8988T (cell line): ENCODE data around the gene HK2.
"Not testable (repeated sequence)": the region's sequence is repeated elsewhere in the genome, so short reads cannot be mapped to it uniquely, and the experiment has no call there.

Source experiments
- DNase-seq: peaks from one replicate; pipeline ENCODE4 v3.0.0; 2011

The HK2 gene

GRCh38 chr2:74906395-74906794, 72.5 kb downstream of the HK2 start:
- no peak for DNase-seq

DNA sequence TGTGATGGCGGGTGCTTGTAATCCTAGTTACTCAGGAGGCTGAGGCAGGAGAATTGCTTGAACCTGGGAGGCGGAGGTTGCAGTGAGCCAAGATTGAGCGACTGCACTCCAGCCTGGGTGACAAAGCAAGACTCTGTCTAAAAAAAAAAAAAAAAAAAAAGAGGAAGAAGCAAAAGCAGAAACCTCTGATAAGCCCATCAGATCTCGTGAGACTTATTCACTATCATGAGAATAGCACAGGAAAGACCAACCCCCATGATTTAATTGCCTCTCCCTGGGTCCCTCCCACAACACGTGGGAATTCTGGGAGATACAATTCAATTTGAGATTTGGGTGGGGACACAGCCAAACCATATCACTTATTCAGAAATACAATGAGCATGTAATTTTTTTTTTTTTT, 73.6 kb downstream of the HK2 start:
- DNase-seq, result not testable (repeated sequence)

DNA sequence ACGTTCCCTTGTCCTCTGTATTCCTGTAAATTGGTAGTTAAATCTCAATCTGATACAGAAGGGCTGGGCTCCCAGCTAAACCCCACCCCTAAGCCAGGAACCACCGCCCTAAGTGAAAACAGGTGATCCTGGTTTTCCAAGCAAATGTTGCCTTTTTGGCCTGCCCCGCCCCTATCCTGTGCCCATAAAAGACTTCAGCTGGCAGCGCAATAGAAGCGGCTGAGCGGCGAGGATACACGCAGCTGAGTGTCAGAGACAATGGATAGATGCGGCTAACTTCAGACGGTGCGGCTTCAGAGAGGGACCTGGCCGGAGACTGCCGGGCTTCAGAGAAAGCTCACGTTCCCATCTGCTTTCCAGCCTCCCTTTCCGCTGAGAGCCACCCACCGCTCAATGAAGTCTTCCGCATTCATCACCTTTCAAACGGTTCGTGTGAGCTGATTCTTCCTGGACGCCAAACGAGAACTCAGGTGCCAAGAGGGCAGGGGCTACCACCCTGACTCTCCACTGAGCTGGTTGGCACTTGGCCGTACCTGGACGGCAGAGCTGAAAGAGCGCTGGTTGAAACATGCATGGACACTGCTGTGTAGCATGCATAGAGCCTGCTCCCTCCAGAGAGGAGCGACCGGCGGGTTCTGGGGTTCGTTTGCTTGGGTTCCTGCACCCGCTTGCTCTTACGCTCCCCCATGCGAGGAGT, 75.0 kb downstream of the HK2 start:
- DNase-seq, result no peak

DNA sequence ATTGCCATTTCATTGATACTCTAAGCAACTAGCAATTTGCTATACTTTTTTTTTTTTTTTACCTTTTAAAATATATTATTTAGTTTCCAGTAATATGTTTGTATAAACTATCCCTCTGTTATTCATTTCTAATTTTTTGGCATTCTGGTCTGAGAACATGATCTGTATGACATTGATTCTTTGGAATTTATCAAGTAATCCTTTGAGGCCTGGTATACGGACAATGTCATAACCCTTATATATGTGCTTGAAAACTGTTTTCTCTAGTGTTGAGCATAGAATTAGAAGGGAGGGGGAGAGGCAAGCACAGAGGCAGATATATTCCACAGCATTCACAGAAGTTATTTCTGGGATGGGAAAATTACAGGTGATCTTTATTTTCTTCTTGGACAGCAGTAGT, 76.3 kb downstream of the HK2 start:
- no peak for DNase-seq

DNA sequence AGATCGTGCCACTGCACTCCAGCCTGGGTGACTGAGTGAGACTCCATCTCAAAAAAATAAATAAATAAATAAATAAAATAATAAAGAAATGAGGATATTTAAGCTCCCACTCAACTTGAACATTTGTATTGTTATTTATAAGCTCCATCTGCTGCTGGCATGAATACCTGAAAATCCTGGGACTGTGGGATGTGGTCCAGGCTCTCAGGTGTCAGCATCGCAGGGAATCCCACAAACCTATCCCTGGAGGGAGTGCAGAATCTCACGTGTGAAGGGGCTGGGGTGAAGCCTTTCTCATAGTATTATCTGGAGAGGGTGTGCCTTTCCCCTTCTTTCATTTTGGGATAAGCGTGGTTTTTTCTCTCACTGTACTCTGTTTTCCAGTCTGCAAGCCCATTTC, 77.1 kb downstream of the HK2 start:
- DNase-seq, result no peak

DNA sequence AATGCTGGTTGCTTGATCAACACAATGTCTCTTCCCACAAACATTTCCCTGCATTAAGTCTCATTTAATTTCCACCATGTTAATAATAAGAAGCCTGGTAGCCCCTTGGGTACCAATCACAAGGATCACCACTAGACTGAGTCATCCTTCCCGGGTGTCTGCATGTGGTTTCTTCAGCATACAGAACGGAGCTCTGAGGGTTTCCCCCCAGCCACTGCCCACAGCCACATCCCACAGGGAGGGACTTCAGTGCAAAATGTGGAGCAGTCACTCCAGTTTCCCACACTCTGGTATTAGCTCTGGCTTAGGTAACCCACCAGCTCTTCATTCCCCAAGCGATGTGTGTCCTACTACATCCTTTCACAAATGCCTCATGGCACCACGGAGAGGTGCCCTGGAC, 81.8 kb downstream of the HK2 start:
- DNase-seq, result no peak

DNA sequence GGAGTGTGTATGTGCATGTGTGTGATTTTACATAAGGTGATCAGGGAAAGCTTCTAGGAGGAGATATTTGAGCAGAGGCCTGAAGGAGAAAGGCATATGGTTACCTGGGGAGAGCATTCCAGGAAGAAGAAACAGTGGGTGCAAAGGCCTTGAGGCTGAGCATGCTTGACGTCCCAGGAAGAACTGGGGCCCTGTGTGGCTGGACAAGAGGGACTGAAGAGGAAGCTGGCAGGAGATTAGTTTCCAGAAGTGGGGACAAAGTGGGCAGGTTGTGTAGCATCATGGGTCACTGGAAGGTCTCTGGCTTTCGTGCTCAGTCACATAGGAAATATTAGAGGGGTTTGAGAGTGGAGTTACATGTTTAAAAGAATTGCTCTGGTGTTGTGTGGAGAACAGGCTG, 82.5 kb downstream of the HK2 start:
- no peak for DNase-seq

GRCh38 chr2:74917702-74918619, 84.0 kb downstream of the HK2 start:
- DNase-seq, result peak; percentile 33

DNA sequence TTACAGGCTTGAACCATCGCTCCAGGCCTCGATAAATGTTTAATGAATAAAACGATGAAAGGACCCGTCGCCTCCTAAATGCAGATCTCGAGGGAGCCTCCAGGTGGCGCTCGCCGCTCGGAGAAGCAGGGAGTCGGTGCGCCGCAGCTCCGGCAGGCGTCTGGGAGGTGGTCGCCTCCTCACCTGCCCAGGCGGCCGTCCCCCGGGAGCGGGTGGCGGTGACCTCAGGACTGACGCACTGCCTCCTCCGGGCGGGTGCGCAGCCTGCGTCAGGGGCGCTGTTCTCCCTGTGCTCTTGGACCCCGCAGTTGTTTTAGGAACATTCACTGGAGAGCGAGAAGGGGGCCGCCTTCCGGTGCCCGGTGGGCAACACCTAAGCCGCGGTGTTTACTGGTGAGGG, 85.9 kb downstream of the HK2 start:
- DNase-seq, result peak; percentile 53

DNA sequence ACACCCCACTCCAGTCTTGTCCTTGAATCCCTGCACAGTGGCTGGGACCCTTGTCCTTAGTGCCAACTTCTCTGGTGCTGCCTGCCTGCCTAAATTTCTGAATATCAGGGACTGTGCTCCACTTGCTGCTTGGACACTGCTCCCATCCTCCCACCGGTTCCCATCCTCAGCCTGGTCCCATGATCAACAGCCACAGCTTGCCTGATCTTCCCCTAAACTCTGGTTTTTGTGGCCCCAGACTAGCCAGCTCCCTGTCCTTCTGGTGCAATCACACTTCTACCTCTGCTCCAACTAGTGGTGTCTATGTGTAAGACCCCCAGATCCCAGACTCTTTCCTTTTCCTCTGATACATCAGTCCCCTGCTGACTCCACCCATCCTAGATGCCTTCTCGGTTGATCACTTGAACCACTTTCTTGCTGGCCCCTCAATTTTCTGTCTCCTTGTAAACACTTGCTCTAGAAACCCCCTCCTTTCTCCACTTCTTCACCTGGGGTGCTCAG, 87.4 kb downstream of the HK2 start:
- peak; percentile 27 for DNase-seq

- DNase-seq, result no peak
Observed at GRCh38 chr2:74922592-74923227, 88.8 kb downstream of the HK2 start.

DNA sequence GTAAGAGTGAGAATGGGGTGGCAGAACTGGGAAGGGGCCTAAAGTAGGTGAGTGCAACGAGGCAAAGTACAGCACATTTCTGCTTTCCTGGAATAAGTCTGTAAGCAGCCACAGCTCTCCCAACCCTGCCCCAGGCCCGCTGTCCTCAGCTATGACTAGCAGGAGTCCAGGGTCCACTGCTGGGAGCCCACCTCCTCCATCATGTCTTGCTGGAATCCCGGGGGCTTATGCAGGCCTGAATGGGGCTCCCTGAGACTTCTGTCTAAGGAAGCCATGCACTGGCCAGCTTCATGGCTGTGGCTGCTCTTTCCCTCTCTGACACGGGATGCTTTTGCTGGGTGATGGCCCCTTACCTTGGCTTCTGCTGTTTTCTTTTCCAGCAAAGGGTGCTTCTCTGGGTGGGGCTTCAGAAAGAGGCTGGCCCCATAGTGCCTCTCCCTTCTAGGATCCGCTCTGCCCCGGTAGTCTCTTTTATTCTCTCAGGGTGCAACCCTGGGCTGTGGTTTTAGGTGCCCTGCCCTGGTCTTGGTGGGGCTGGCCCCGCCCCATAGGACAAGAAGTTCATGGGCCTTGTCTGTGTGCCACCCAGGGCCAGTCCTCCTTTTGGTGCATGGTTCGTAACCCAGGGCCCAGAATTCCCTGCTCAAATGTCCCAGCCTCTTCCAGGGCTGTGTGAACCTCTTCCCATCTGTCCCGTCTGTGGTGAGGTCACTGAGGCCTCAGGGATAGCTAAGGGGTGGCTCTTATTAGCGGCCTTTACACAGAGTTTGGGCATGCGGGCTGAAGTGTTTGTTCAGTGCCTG, 90.7 kb downstream of the HK2 start:
- no peak for DNase-seq

DNA sequence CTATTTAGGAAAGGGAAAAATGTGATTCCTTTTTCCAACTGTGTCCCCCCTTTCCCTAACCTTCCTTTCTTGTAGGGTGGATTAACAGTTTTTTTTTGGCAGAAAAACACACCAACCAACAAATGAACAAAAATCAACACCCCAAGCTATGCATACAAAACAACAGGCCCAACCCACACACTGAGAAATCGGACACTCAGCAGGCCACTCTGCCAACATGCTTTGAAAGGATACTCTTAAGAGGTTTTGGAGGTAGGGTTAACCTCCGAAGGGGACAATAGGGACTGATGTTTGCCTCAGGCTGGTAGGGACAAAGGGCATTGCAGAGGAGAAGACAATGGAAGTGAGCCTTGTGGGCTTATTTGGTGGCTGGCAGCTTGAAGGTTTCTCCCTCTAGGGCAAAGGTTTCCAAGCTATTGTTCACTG, 91.4 kb downstream of the HK2 start:
- DNase-seq, result no peak

DNA sequence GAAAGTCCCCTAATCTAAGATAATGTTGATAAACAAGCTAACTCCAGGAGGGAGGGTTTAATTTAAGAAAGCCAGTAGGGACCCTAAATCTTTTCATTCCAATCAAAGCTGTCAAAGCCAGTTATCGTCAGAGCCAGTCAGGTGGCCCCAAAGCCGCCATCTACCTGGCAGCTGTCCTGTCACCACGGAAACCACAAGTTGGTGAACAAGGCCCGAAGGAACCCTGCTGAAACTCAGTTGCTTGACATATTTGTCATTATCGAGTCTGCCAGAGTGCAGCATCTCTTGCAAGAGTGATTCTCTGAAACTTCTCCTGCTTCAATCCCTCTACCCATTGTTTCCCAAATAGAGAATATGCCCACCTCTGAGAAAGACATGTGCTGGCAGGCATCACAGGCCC, 93.7 kb downstream of the HK2 start:
- DNase-seq, result no peak

DNA sequence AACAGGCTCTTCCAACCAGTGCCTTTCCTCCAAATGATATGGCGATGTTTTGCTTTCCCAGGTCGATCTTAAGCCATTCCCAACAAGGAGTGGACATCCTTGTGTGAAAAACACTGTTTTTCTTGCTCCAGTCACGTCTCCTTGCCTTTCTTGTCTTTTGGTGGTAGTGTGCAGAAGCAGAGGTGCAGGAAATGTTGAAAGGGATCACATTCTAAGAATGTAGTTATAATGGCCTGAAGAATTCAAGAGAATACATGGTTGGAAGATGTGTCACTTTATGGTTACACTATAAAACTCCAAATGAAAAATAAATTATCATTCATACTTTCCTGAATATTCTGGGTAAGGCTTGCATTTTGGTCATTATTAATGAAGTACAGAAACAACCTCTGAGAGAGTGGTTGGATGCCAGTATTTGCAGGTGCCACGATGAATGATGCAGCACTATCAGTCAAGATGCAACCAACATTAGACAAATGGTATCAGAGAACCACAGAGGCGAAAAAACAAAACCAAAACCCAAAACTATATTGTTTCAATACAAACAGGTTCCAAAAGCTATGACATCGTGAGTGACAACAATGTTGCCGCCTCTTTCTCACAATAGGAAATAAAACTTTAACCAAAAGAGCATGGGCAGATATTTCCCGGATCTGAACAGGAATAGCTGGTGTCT, 97.0 kb downstream of the HK2 start:
- no peak for DNase-seq

DNA sequence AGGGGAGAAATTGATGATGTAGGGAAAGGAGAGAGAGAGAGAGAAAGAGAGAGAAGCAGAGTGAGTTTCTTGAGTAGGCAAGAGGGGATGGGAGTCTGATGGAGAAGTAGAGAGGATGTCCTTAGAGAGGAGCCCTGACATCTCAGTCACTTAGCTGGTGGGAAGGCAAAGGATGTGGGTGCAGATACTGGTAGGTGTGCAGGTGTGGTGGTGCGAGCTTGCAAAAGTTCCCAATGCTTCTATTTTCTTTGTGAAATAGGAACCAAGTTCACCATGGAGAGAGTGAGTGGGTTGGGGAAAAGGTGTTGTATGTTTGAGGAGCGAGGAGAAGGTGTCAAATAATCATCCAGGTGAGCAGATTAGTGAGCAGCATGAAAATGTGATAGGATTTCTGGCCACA, 98.0 kb downstream of the HK2 start:
- DNase-seq, result no peak

DNA sequence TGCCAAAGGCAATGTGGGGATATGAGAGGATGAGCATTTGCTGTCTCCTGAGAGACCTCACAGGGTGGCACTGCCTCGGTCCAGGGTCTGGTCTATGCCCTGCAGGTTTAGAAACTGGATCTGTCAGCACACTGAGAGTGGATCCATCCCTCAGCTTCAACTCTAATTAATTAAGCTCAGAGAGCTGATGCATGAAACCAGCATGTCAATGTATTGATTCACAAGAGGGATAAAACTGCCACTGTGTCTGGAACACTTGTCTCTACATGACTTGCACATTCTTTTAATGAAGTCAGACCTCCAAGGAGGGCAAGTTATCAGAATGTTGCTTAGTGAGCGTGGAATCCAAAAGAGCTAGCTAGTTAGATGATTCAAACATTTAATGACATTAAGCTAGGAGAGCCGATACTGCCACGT, 102.1 kb downstream of the HK2 start:
- DNase-seq, result no peak

DNA sequence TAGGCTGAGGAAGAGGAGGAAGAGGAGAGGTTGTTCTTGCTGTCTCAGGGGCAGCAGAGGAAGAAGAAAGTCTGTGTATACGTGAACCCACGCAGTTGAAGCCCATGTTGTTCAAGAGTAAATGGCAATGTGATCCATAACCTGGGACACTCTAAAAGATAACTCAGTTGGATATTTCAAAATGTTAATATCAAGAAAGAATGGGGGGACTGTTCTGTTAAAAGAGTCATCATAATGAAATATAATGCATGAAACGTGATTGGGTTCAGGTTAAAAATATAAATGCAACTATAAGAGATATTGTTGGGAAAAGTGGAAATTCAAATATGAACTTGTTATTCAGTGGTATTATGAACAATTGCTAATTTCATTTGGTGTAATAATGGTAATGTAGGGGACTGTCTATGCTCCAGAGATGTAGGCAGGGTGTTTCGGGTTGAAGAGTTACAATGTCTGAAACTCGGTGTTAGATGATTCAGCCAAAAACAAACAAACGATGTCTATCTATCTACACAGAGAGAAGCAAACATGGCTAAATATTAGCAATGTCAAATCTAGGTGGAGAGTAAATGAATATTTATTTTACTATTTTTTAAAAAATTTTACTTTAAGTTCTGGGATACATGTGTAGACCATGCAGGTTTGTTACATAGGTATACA, 103.4 kb downstream of the HK2 start:
- DNase-seq, result no peak

- no peak for DNase-seq
Observed at GRCh38 chr2:74938264-74938663, 104.3 kb downstream of the HK2 start.

DNA sequence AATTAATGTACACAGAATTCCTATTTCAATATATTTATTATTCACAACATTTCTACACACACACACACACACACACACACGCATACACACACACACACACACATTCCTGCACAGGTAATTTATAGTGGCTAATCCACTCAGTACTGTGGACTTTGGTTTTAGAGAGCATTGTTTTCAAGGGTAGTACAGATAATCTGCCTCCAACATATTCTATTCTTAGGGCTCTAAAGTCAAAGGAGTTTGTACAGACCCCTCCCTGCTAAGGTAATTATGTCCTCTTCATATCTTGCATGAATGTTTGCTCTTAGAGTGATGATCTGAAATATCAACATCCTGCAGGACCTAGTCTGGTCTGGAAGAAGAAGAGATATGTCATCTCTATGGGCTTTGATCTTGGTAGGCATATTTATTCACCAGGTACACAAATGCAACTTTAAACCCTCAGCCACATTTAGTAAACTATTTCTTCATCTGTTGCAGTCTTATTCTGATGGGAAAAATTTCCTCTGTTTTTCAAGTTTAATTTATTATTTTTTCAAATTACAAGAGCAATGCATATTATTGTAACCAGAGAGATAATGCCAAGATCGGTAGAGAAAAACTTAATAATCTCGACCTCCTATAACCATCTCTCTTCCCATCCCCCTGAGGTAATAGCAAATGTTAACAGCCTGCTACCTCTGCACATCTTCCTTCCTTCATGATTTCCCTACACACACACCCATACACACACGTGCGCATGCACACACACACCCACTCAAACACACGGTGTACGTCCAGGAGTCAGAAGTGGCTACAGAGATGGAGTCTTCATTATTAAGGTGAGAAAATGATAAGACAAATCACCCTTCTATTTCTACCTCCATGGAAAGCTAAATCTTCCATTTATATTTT, 106.2 kb downstream of the HK2 start:
- DNase-seq, result no peak

GRCh38 chr2:74941284-74941683, 107.4 kb downstream of the HK2 start:
- no peak for DNase-seq
